Stimulated activated effector memory CD8-positive, alpha-beta T cell treated with anti-CD3 and anti-CD28 coated beads, Interleukin-12 subunit alpha, Interleukin-12 subunit beta, amount 100 ng/mL, for 72 hours (primary cell): ENCODE data around the gene SECTM1.
A peak's percentile ranks its signal among the peaks of the same experiment; 100 is the strongest.
"Not testable (repeated sequence)": the region's sequence is repeated elsewhere in the genome, so short reads cannot be mapped to it uniquely, and the experiment has no call there.

Experiments used
- ATAC-seq: fragments of 150-1000 bp; cut with Tn5 transposase; 2 replicates; pipeline ENCODE4 v1.10.0; 2021
- DNase-seq, 2 donors: peaks; one replicate each; pipeline ENCODE4 v3.0.0; 2021 to 2022; ENCODE audit warnings: low spot score in 2 of 2
- H3K27ac Mint-ChIP-seq: one replicate; pipeline ENCODE4 v1.8.0; 2022; ENCODE audit warnings: mild to moderate bottlenecking, mixed read lengths
- H3K36me3 Mint-ChIP-seq: one replicate; pipeline ENCODE4 v1.8.0; 2022; ENCODE audit warnings: mild to moderate bottlenecking, mixed read lengths
- H3K4me1 Mint-ChIP-seq: one replicate; pipeline ENCODE4 v1.8.0; 2022; ENCODE audit warnings: mixed read lengths
- H3K4me3 Mint-ChIP-seq: one replicate; pipeline ENCODE4 v1.8.0; 2022; ENCODE audit warnings: mild to moderate bottlenecking, mixed read lengths
- H3K9me3 Mint-ChIP-seq: one replicate; pipeline ENCODE4 v1.8.0; 2022; ENCODE audit warnings: mixed read lengths

The SECTM1 gene

GRCh38 chr17:82372249-82373071 lies 38.9 kb upstream of the SECTM1 start:
- ATAC-seq (no peak), DNase-seq (no peak)
- Mint-ChIP-seq H3K9me3 (no peaks in the 10 kb centered on the region), H3K4me3 (peak overlapping the region; percentile 27), H3K27ac (no peak overlapping the region), H3K4me1 (peaks cover 17% of the 10 kb centered on the region), H3K36me3 (no peaks in the 10 kb centered on the region)

DNA sequence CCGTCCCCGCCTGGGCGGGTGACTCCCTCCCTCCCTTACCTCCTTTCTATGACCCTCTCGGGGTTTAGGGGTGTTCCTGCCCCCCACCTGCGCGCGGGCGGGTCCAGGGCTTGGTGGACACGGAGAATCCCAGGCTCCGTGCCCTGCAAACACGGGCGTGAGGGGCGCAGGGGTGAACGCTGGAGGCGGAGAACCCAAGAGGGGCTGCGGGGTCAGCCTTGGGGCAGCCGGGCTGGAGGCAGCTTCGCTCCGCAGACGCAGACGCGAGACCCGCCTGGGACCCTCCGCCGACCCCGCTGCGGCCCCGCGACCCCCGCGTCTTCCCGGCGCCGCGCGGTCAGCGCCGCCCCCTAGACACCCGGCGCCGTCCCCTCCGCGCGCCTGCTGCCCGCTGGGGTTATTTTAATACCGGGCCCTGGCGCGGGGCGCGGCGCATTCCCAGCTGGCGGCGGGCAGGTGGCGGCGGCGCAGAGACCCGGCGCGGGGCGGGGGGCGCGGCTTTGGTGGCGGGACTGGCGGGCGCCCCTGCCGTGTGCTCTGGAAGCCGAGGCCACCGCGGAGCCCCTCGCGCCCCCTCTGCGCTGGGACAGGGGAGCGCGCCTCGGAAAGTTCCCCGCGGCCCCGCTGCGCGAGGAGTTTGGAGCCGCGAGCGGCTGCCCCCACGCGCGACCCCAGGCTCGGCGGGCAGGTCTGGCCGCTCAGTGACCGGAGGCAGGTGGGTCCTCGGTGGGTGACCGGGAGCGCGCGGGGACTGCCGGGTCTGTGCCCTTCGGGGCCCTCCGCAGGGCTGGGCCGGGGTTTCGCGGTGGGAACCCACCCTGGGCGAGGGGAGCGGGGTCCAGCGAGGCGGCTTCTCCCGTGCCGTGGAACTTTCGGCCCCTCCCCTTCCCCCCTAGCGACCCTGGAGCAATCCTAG lies 38.0 kb upstream of the SECTM1 start, which contains the start of gene UTS2R:
Gene UTS2R, plus strand, starts transcription at position 433 of the 916 bp plus-strand sequence. CDS start 2,560 bp downstream, outside the sequence.
- Mint-ChIP-seq H3K4me1 (peaks cover 17% of the 10 kb centered on the region), H3K36me3 (no peaks in the 10 kb centered on the region), H3K9me3 (no peaks in the 10 kb centered on the region), H3K4me3 (peak within 1 kb of the TSS; percentile 68), H3K27ac (no peak within 1 kb of the TSS)
- ATAC-seq, result no peak
- DNase-seq, result no peak

- no peaks in the 10 kb centered on the region for H3K36me3 Mint-ChIP-seq
- DNase-seq (no peak), ATAC-seq (peak; percentile 39)
- H3K9me3 Mint-ChIP-seq, result no peaks in the 10 kb centered on the region
- peak overlapping the region; percentile 68 for H3K4me3 Mint-ChIP-seq
- no peak overlapping the region for H3K27ac Mint-ChIP-seq
- H3K4me1 Mint-ChIP-seq, result peaks cover 17% of the 10 kb centered on the region
Measured at GRCh38 chr17:82370471-82371332, 37.1 kb upstream of the SECTM1 start.

GRCh38 chr17:82369211-82369610 lies 35.6 kb upstream of the SECTM1 start:
- Mint-ChIP-seq H3K4me1 (peaks cover 17% of the 10 kb centered on the region), H3K36me3 (no peaks in the 10 kb centered on the region), H3K4me3 (no peak overlapping the region), H3K27ac (no peak overlapping the region), H3K9me3 (no peaks in the 10 kb centered on the region)
- no peak for DNase-seq
- ATAC-seq, result no peak

DNA sequence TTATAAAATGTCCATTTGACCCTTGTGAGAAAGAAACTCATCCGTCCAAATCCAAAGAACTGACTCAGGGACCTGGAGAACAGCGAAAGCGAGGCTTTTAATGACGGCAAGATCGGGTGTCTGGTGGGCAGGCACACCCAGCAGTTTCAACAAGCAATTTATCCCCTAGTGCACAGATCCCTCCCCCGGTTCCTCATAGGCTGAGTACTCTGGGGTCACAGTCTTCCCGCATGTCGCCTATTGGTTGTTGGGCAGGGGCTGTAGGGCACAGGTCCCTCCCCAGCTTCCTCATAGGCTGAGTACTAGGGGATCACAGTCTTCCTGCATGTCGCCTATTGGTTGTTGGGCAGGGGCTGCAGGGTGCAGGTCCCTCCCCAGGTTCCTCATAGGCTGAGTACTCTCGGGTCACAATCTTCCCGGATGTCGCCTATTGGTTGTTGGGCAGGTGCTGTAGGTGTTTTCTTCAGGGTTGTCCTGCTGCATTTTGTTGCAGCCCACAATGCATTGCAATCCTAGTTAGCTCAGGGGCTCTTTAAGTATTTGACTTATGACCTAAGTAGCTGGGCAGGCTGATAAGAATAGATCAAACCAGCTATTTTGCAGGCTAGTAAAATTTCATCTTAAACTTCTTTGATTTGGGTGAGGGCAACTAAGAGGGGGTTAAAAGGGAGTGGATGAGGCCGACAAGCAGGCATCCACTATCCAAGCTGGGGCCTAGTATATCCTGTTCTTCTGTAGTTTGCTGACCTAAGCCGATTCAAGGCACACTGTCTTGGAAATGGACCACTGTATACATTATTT lies 34.4 kb upstream of the SECTM1 start:
- Mint-ChIP-seq H3K27ac (no peak overlapping the region), H3K9me3 (no peaks in the 10 kb centered on the region), H3K4me1 (peaks cover 14% of the 10 kb centered on the region), H3K36me3 (no peaks in the 10 kb centered on the region), H3K4me3 (no peak overlapping the region)
- DNase-seq (no peak), ATAC-seq (peak; percentile 45)

DNA sequence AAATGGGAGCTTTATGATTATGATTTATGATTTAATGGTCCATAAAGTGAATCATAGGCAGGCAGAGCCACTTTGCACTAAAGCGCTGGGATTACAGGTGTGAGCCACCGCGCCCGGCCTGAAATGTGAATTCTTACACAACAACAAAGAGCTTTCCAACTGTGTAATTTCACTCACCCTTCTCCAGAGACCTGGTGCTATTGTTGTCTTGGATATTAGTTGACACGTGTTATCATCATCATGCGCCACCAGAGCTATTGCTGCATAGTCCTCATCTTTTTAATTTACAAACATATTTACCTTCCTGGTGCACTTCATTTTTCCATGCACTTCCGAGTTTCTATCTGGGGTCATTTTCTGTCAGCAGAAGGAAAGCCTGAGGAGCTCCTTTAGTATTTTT lies 33.2 kb upstream of the SECTM1 start:
- Mint-ChIP-seq H3K4me1 (peaks cover 9% of the 10 kb centered on the region), H3K36me3 (peaks cover 3% of the 10 kb centered on the region), H3K4me3 (no peak overlapping the region), H3K27ac (no peak overlapping the region), H3K9me3 (no peaks in the 10 kb centered on the region)
- no peak for ATAC-seq
- DNase-seq, result no peak

- ATAC-seq (no peak), DNase-seq (no peak)
- peaks cover 6% of the 10 kb centered on the region for H3K36me3 Mint-ChIP-seq
- no peak overlapping the region for H3K4me3 Mint-ChIP-seq
- no peaks in the 10 kb centered on the region for H3K9me3 Mint-ChIP-seq
- no peak overlapping the region for H3K27ac Mint-ChIP-seq
- peaks cover 4% of the 10 kb centered on the region for H3K4me1 Mint-ChIP-seq
Measured at GRCh38 chr17:82365606-82366295, 32.2 kb upstream of the SECTM1 start.

- Mint-ChIP-seq H3K9me3 (no peaks in the 10 kb centered on the region), H3K4me1 (peaks cover 9% of the 10 kb centered on the region), H3K27ac (peak overlapping the region; percentile 76), H3K4me3 (no peak overlapping the region), H3K36me3 (peaks cover 6% of the 10 kb centered on the region)
- no peak for DNase-seq
- peak; percentile 31 for ATAC-seq
Measured at GRCh38 chr17:82361885-82362633, 28.5 kb upstream of the SECTM1 start.

- ATAC-seq, H3K27ac Mint-ChIP-seq, H3K9me3 Mint-ChIP-seq, H3K36me3 Mint-ChIP-seq, H3K4me1 Mint-ChIP-seq, H3K4me3 Mint-ChIP-seq, DNase-seq: not testable (repeated sequence)
Measured at GRCh38 chr17:82359451-82360074, 26.0 kb upstream of the SECTM1 start.

- Mint-ChIP-seq H3K27ac (peak within 1 kb of the TSS; percentile 12), H3K36me3 (peaks cover 6% of the 10 kb centered on the region), H3K4me3 (peak within 1 kb of the TSS; percentile 4), H3K9me3 (no peaks in the 10 kb centered on the region), H3K4me1 (peaks cover 9% of the 10 kb centered on the region)
- ATAC-seq, result no peak
- no peak for DNase-seq
Measured at GRCh38 chr17:82358465-82359350, 25.1 kb upstream of the SECTM1 start, which contains the start of gene TEX19. TSS of gene TEX19 (plus strand) at chr17:82359247. CDS start at chr17:82362151, 2,904 bp downstream.

- H3K27ac Mint-ChIP-seq, result no peak overlapping the region
- no peaks in the 10 kb centered on the region for H3K9me3 Mint-ChIP-seq
- peaks cover 6% of the 10 kb centered on the region for H3K36me3 Mint-ChIP-seq
- peaks cover 9% of the 10 kb centered on the region for H3K4me1 Mint-ChIP-seq
- no peak for DNase-seq
- no peak for ATAC-seq
- no peak overlapping the region for H3K4me3 Mint-ChIP-seq
Measured at GRCh38 chr17:82357394-82357793, 23.8 kb upstream of the SECTM1 start.

DNA sequence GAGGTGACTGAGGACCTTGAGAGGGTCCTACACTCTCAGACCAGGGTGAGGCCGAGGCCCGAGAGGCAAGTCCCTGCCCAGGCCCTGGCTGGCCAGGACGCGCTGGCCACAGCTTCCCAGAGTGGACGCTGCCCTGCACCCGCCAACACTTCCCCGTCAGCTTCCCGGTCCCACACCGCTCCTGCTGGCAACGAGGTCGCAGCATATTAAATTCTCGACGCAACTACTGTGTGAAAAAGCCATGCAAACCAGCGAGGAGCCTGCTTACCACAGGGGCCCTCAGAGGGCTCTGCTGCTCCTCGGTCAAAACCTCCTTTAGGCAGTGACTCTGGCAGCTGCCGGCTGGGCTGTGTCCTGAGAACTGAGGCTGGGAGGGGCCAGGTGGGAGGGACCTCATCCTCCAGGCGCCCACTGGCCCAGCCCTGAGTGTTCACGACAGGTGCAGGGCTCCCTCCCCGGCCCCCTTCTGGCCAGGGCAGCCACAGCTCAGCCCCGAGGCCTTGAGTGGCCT lies 23.3 kb upstream of the SECTM1 start:
- Mint-ChIP-seq H3K27ac (no peak overlapping the region), H3K4me1 (peaks cover 14% of the 10 kb centered on the region), H3K4me3 (no peak overlapping the region), H3K9me3 (no peaks in the 10 kb centered on the region), H3K36me3 (peaks cover 5% of the 10 kb centered on the region)
- no peak for ATAC-seq
- no peak for DNase-seq
